Fibroblast of villous mesenchyme (primary cell): ENCODE results near the gene TEDC2. TPM values are rescaled to one million over a fixed set of nuclear protein-coding genes. Genes with fewer than 3 reads are reported as not detected.

Experiments used
- DNase-seq: peaks from one replicate; pipeline ENCODE4 v3.0.0-alpha.2; 2010; ENCODE audit warnings: low read depth
- H3K4me3 ChIP-seq: 2 replicates; pipeline ENCODE4 v1.5.1; 2011; ENCODE audit warnings: low read depth, mild to moderate bottlenecking, low read length
- total RNA-seq: library from RNA; depleted of rRNA; stranded (reverse); fragments of >200 nt; gene quantifications from 2 replicates; pipeline ENCODE4 v1.2.3, GENCODE V29; 2012
- TF ChIP-seq, protein P1 (sequence below): IDR thresholded peaks from 2 replicates; pipeline ENCODE4 v1.5.1; 2012; ENCODE audit warnings: low read depth, mild to moderate bottlenecking, low read length; ENCODE audit not compliant: insufficient read depth

TEDC2 gene
- total RNA-seq, 1 donor: 6.9 TPM

DNA sequence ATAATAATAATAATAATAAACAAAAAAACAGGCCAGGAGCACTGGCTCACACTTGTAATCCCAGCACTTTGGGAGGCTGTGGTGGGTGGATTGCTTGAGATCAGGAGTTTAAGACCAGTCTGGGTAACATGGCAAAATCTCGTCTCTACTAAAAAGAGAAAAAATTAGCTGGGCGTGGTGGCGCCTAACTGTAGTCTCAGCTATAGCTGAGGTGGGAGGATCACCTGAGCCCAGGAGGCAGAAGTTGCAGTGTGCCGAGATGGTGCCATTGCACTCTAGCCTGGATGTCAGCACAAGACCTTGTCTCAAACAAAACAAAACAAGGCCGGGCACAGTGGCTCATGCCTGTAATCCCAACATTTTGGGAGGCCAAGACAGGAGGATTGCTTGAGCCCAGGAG, 35.1 kb downstream of the TEDC2 start:
- H3K4me3 ChIP-seq: no peak overlapping the region
- TF ChIP-seq, protein P1, sequence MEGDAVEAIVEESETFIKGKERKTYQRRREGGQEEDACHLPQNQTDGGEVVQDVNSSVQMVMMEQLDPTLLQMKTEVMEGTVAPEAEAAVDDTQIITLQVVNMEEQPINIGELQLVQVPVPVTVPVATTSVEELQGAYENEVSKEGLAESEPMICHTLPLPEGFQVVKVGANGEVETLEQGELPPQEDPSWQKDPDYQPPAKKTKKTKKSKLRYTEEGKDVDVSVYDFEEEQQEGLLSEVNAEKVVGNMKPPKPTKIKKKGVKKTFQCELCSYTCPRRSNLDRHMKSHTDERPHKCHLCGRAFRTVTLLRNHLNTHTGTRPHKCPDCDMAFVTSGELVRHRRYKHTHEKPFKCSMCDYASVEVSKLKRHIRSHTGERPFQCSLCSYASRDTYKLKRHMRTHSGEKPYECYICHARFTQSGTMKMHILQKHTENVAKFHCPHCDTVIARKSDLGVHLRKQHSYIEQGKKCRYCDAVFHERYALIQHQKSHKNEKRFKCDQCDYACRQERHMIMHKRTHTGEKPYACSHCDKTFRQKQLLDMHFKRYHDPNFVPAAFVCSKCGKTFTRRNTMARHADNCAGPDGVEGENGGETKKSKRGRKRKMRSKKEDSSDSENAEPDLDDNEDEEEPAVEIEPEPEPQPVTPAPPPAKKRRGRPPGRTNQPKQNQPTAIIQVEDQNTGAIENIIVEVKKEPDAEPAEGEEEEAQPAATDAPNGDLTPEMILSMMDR: no peak
- DNase-seq: no peak

DNA sequence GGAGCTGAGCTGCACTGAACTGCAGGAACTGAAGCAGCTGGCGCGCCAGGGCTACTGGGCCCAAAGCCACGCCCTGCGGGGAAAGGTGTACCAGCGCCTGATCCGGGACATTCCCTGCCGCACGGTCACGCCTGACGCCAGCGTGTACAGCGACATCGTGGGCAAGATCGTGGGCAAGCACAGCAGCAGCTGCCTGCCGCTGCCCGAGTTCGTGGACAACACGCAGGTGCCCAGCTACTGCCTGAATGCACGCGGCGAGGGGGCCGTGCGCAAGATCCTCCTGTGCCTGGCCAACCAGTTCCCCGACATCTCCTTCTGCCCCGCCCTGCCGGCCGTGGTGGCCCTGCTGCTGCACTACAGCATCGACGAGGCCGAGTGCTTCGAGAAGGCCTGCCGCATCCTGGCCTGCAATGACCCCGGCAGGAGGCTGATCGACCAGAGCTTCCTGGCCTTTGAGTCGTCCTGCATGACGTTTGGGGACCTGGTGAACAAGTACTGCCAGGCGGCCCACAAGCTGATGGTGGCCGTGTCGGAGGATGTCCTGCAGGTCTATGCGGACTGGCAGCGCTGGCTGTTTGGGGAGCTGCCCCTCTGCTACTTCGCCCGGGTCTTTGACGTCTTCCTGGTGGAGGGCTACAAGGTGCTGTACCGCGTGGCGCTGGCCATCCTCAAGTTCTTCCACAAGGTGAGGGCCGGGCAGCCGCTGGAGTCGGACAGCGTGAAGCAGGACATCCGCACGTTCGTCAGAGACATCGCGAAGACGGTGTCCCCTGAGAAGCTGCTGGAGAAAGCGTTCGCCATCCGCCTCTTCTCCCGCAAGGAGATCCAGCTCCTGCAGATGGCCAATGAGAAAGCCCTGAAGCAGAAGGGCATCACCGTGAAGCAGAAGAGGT, 36.6 kb downstream of the TEDC2 start:
- DNase-seq: no peak
- no peak overlapping the region for H3K4me3 ChIP-seq
- TF ChIP-seq, protein P1: no peak

DNA sequence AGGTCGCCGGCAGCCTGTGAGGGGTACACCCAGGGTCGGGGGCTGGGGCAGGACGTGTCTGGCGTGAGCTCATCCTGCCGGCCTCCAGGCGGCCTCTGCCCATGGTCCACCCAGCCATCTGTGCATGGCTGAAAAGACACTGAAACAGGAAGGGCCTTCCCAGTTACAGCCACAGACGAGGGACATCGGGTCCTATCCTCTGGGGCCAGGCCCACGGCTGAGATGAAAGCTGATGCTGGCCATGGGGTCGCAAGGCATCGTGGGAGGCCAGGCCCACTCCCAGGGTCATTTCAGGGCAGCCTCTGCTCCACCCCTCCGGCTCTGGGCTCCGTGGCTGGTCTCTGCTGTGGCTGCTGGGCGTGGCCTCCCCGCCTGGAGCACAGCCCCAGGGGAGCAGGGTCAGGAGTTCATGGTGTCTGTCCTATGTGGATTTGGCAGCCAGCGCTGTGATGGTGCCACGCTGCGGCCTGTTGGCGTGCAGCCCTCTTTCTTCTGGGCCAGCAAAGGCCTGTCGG, 37.3 kb downstream of the TEDC2 start:
- H3K4me3 ChIP-seq: no peak overlapping the region
- DNase-seq: peak; percentile 36
- TF ChIP-seq, protein P1: no peak

DNA sequence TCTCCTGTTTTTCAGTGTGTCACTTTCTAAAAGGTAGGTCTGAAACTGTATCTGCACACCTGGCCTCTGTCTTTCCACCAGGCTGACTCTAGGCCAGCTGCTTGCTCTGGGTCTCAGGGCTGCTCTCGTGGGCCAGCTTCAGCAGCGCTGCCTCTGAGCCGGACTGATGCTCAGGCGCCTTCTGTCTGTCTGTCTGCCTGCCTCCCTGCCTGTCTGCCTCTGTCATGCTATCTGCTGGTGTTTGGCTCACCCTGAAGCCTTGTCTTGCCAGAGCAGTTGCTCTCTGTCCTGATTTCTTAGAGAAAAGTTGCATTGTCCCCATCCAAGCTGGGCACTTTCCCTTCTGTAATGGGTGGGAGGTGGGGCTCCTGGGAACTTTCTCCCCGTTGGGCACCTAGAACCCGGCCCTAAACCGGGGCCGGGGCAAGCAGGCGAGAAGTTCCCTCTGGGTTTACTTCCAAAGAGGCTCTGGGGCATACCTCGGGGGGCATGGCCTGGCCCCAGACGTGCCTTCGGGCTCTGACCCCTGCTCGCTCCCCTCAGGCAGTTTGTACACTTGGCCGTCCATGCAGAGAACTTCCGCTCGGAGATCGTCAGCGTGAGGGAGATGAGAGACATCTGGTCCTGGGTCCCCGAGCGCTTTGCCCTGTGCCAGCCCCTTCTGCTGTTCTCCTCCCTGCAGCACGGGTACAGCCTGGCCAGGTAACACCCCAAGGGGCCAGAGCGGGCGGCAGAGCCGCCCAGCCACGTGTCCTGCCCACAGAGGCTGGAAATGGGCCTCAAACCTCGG, 38.0 kb downstream of the TEDC2 start:
- no peak overlapping the region for H3K4me3 ChIP-seq
- TF ChIP-seq, protein P1: no peak
- no peak for DNase-seq

DNA sequence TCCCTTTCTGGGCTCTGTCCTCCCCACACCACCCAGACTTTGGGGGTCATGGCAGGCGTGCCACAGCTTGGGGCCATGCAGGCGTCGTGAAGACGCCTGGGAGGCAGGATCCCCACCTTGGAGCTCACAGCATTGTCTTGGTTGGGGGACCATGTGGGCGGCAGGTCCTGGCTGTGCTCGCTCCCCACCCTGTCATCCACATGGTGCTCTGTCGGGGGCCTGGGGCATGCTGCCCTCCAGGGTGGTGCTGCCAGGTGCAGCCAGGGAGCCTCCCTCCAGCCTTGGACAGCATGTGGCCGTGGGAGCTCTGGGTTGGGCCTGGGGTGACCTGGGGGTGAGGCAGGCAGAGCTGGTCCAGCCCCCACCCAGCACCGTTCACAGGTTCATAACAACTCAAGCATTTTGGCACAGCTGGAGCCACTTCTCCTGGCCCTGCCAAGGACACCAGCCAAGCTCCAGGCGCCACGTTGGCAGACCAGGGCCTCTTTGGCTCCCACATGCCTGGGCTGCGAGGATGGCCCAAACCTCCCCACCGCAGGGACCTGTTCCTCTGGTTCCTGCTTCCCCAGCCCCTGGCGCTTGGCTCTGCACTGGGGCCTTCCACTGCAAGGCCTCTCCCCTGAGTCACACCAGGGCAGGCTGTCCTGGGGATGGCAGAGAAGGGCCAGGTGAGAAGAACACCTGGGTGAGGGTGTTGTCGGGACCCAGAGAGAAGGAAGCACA, 38.8 kb downstream of the TEDC2 start:
- TF ChIP-seq, protein P1: no peak
- DNase-seq: no peak
- no peak overlapping the region for H3K4me3 ChIP-seq

DNA sequence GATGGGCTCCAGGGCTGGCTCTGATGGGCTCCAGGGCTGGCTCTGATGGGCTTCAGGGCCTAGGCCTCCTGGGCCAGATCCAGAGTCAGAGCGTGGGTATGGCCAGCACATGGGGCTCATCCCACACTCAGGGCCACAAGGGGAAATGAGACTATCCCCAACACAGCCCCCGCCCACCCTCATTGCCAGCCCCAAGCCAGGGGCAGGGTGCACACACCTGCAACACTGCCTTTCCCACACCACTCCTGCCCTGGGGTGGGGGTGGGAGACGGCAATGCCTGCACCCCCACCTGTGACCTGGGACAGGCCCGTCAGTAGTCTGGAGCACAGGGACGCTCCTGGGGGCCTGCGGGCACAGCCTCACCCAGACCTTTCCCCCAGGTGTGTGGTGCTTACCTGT, 39.5 kb downstream of the TEDC2 start:
- no peak for DNase-seq
- no peak overlapping the region for H3K4me3 ChIP-seq
- TF ChIP-seq, protein P1: no peak
